Activated T-helper 1 cell treated with anti-CD3 and anti-CD28 coated beads, Interleukin-12 subunit alpha, Interleukin-12 subunit beta, Interleukin-2, Interleukin-4 antibody, amounts not matched to agents 30 ng/mL and 10 ng/mL and 1 ng/mL, durations not matched to agents 14 hours and 24 hours and 36 hours (primary cell): ENCODE data around the gene RAPGEF2. TPM values are rescaled to one million over a fixed set of nuclear protein-coding genes. Genes with fewer than 3 reads are reported as not detected.
A peak's percentile ranks its signal among the peaks of the same experiment; 100 is the strongest.

Source experiments
- DNase-seq: peaks from one replicate; pipeline ENCODE4 v3.0.0; 2021; ENCODE audit warnings: low spot score
- H3K27ac Mint-ChIP-seq: one replicate; pipeline ENCODE4 v1.8.0; 2021; ENCODE audit warnings: mild to moderate bottlenecking, mixed read lengths
- H3K27me3 Mint-ChIP-seq: one replicate; pipeline ENCODE4 v1.8.0; 2022; ENCODE audit warnings: mild to moderate bottlenecking, moderate library complexity, mixed read lengths; ENCODE audit not compliant: insufficient read depth
- H3K36me3 Mint-ChIP-seq: one replicate; pipeline ENCODE4 v1.8.0; 2021; ENCODE audit warnings: low read depth, mixed read lengths
- H3K4me1 Mint-ChIP-seq: one replicate; pipeline ENCODE4 v1.8.0; 2021; ENCODE audit warnings: low read depth, mixed read lengths
- H3K4me3 Mint-ChIP-seq: one replicate; pipeline ENCODE4 v1.8.0; 2021; ENCODE audit warnings: mild to moderate bottlenecking, moderate library complexity, mixed read lengths
- H3K9me3 Mint-ChIP-seq: one replicate; pipeline ENCODE4 v1.8.0; 2021; ENCODE audit warnings: mixed read lengths
- intact Hi-C: fragments of 100-400 bp; cut with micrococcal nuclease; formaldehyde crosslinking; loops from one replicate; pipeline ENCODE4 v1.15.1; 2024
- total RNA-seq: library from RNA; stranded (reverse); gene quantifications from 2 replicates; pipeline ENCODE4 v1.2.3, GENCODE V29; 2022

Gene RAPGEF2
- total RNA-seq, 1 donor from 2014 or later: 27.5 TPM

DNA sequence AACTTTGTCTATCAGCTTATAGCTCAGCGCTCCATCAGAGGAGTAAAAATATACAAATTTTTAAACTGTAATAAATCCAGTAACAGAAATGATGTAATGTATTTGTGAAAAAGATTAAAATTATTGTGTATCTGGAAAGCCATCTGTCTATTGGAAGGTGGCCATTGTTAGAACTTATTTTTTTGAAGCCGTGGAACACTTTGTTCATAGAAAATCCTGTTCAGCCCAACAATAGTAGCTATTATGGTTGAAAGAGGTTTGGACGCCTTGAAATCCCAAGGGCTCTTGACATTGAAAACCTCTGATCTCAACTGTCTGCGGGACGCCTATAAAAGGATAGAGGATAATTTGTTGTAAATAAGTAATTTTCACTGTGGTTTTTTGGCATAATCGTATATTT is 98.3 kb downstream of the RAPGEF2 start:
- Mint-ChIP-seq H3K27ac (no peak overlapping the region), H3K4me1 (peaks cover 39% of the 10 kb centered on the region), H3K27me3 (no peaks in the 10 kb centered on the region), H3K4me3 (no peak overlapping the region), H3K9me3 (no peaks in the 10 kb centered on the region), H3K36me3 (peaks cover 3% of the 10 kb centered on the region)
- DNase-seq: no peak
- intact Hi-C loops: no loop called here

DNA sequence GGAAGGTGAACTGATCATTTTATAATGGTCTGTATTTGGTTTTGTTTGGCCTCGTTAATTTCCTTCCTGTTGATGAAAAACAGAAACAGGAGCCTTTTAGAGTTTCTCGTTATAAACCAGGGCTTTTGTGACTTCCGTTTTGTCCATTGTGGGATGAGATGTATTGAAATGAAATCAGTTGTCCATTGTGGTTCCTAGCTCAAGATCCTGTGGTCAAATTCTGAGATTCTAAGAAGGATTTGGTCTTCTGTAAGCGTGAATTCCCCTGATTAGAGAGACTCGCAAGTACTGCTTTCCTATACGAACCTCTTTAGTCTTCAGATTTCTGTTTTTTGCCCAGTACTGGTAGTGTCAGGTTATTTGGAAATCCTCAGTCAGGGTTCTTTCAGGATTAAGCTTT is 101.7 kb downstream of the RAPGEF2 start:
- peak overlapping the region; percentile 32 for H3K27ac Mint-ChIP-seq
- peaks cover 3% of the 10 kb centered on the region for H3K36me3 Mint-ChIP-seq
- intact Hi-C loops: no loop called here
- no peak for DNase-seq
- H3K4me3 Mint-ChIP-seq: no peak overlapping the region
- no peaks in the 10 kb centered on the region for H3K9me3 Mint-ChIP-seq
- peaks cover 54% of the 10 kb centered on the region for H3K4me1 Mint-ChIP-seq
- H3K27me3 Mint-ChIP-seq: no peaks in the 10 kb centered on the region

DNA sequence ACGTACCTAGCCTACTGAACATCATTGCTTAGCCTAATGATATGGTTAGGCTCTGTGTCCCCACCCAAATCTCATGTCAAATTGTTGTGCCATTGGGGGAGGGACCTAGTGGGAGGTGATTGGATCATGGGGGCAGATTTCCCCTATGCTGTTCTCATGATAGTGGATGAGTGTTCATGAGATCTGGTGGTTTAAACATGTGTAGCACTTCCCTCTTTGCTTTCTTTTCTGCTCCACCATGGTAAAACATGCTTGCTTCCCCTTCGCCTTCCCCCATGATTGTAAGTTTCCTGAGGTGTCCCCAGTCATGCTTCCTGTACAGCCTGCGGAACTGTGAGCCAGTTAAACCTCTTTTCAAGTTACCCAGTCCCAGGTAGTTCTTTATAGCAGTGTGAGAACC is 102.6 kb downstream of the RAPGEF2 start:
- H3K4me3 Mint-ChIP-seq: no peak overlapping the region
- peaks cover 54% of the 10 kb centered on the region for H3K4me1 Mint-ChIP-seq
- peaks cover 4% of the 10 kb centered on the region for H3K36me3 Mint-ChIP-seq
- H3K9me3 Mint-ChIP-seq: no peaks in the 10 kb centered on the region
- H3K27me3 Mint-ChIP-seq: no peaks in the 10 kb centered on the region
- no peak for DNase-seq
- peak overlapping the region; percentile 57 for H3K27ac Mint-ChIP-seq
- intact Hi-C loops: no loop called here

- Mint-ChIP-seq H3K27me3 (no peaks in the 10 kb centered on the region), H3K27ac (peak overlapping the region; percentile 83), H3K4me3 (peak overlapping the region; percentile 41), H3K9me3 (no peaks in the 10 kb centered on the region), H3K36me3 (peaks cover 9% of the 10 kb centered on the region), H3K4me1 (peaks cover 54% of the 10 kb centered on the region)
- peak; percentile 31 for DNase-seq
- intact Hi-C loops: loop anchor here (1.0 to 2.0 kb wide), 5 partner anchors 26 to 534 kb away; partner anchors contain the start of genes ETFDH and FNIP2
Observed at GRCh38 chr4:159206427-159206871, 103.6 kb downstream of the RAPGEF2 start.

- Mint-ChIP-seq H3K4me3 (no peak overlapping the region), H3K27ac (no peak overlapping the region), H3K4me1 (peaks cover 39% of the 10 kb centered on the region), H3K27me3 (no peaks in the 10 kb centered on the region), H3K9me3 (no peaks in the 10 kb centered on the region), H3K36me3 (peaks cover 11% of the 10 kb centered on the region)
- intact Hi-C loops: no loop called here
- no peak for DNase-seq
Observed at GRCh38 chr4:159209249-159209648, 106.4 kb downstream of the RAPGEF2 start.

DNA sequence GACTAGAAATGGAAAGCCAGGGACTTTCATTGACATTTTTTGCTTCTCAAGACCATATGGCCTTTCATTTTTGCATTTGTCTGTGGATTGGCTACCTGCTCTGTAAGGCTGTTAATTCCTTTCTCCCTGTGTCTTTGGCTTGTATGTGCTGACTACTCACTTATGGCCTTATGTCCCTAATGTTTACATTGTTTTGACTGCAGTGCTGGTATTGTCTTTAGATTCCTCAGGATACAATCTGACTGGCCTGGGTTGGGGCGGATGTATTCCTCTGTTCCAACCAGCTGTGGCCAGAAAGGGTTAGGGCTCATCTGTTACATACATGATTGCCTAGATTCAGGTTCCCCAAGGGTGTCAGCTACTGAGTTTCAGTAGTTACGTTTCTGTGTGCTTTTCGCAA is 108.1 kb downstream of the RAPGEF2 start:
- intact Hi-C loops: no loop called here
- no peak for DNase-seq
- Mint-ChIP-seq H3K9me3 (no peaks in the 10 kb centered on the region), H3K4me1 (peaks cover 24% of the 10 kb centered on the region), H3K4me3 (no peak overlapping the region), H3K27me3 (no peaks in the 10 kb centered on the region), H3K36me3 (peaks cover 8% of the 10 kb centered on the region), H3K27ac (no peak overlapping the region)

DNA sequence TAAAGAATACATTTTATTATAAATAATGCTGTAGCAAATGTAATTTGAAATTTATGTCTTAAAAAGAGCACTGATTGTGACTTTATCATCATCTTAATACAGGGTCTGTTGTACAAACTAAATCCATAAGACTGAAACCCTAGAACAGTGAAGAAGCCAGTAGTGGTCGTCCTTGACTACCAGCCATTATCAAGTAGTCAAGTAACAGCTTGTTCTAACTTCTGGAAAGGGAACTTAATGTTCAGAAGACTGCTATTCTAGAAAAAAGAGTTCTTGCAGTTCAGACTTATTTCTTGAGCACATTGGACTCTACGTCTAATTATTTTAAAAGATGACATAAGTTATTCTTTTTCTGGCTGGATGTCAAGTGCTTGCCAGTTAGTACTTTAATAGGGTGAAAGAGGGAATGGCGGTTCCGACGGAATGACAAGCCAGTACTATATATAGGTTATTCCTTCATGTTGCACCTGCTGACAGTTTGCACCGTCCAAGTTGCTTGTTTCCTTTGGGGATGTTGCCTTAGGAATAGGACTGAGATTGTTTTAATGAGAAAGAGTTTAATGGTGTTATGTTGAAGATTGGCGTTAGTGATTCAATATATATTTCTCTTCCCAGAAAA is 109.9 kb downstream of the RAPGEF2 start:
- DNase-seq: no peak
- H3K4me3 Mint-ChIP-seq: no peak overlapping the region
- peaks cover 14% of the 10 kb centered on the region for H3K4me1 Mint-ChIP-seq
- peaks cover 8% of the 10 kb centered on the region for H3K36me3 Mint-ChIP-seq
- intact Hi-C loops: no loop called here
- H3K27ac Mint-ChIP-seq: no peak overlapping the region
- no peaks in the 10 kb centered on the region for H3K27me3 Mint-ChIP-seq
- H3K9me3 Mint-ChIP-seq: no peaks in the 10 kb centered on the region

- H3K36me3 Mint-ChIP-seq: no peaks in the 10 kb centered on the region
- H3K27ac Mint-ChIP-seq: no peak overlapping the region
- DNase-seq: no peak
- H3K4me1 Mint-ChIP-seq: peaks cover 6% of the 10 kb centered on the region
- no peaks in the 10 kb centered on the region for H3K9me3 Mint-ChIP-seq
- H3K27me3 Mint-ChIP-seq: no peaks in the 10 kb centered on the region
- intact Hi-C loops: no loop called here
- no peak overlapping the region for H3K4me3 Mint-ChIP-seq
Observed at GRCh38 chr4:159216834-159217233, 114.0 kb downstream of the RAPGEF2 start.

DNA sequence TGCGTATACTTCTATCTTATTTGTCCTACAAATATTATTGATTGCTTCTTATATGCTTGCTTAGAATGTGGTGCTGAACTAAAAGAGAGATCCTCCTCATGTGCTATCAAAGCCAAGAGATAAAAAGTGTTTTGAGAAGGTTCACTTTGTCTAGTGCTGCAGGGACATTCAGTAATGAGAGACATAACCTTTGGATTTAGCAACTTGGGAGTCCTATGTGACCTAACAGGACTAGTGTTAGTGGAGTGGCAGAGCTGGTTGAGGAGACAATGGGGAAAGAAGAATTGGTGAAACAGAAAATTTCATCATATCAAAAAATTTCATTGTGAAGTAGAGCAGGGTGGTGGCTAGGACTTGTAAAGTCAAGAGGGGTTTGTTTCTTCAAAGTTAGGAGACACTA is 117.0 kb downstream of the RAPGEF2 start:
- Mint-ChIP-seq H3K9me3 (no peaks in the 10 kb centered on the region), H3K27ac (no peak overlapping the region), H3K4me1 (peaks cover 6% of the 10 kb centered on the region), H3K27me3 (no peaks in the 10 kb centered on the region), H3K36me3 (peaks cover under 1% of the 10 kb centered on the region), H3K4me3 (no peak overlapping the region)
- intact Hi-C loops: no loop called here
- DNase-seq: no peak

GRCh38 chr4:159220353-159220752 is 117.5 kb downstream of the RAPGEF2 start:
- Mint-ChIP-seq H3K4me1 (peaks cover 8% of the 10 kb centered on the region), H3K27ac (no peak overlapping the region), H3K36me3 (peaks cover 2% of the 10 kb centered on the region), H3K4me3 (no peak overlapping the region), H3K27me3 (no peaks in the 10 kb centered on the region), H3K9me3 (no peaks in the 10 kb centered on the region)
- intact Hi-C loops: no loop called here
- no peak for DNase-seq

GRCh38 chr4:159221280-159221679 is 118.4 kb downstream of the RAPGEF2 start:
- intact Hi-C loops: no loop called here
- DNase-seq: no peak
- Mint-ChIP-seq H3K36me3 (peaks cover 2% of the 10 kb centered on the region), H3K27me3 (no peaks in the 10 kb centered on the region), H3K9me3 (no peaks in the 10 kb centered on the region), H3K4me3 (no peak overlapping the region), H3K27ac (no peak overlapping the region), H3K4me1 (peaks cover 10% of the 10 kb centered on the region)

GRCh38 chr4:159222043-159222552 is 119.2 kb downstream of the RAPGEF2 start:
- DNase-seq: no peak
- Mint-ChIP-seq H3K4me3 (no peak overlapping the region), H3K36me3 (peaks cover 2% of the 10 kb centered on the region), H3K4me1 (peaks cover 7% of the 10 kb centered on the region), H3K27ac (no peak overlapping the region), H3K9me3 (no peaks in the 10 kb centered on the region), H3K27me3 (no peaks in the 10 kb centered on the region)
- intact Hi-C loops: no loop called here

GRCh38 chr4:159224408-159224807 is 121.5 kb downstream of the RAPGEF2 start:
- H3K36me3 Mint-ChIP-seq: peaks cover 2% of the 10 kb centered on the region
- peaks cover 7% of the 10 kb centered on the region for H3K4me1 Mint-ChIP-seq
- intact Hi-C loops: no loop called here
- DNase-seq: no peak
- no peak overlapping the region for H3K27ac Mint-ChIP-seq
- no peaks in the 10 kb centered on the region for H3K9me3 Mint-ChIP-seq
- no peaks in the 10 kb centered on the region for H3K27me3 Mint-ChIP-seq
- H3K4me3 Mint-ChIP-seq: no peak overlapping the region

DNA sequence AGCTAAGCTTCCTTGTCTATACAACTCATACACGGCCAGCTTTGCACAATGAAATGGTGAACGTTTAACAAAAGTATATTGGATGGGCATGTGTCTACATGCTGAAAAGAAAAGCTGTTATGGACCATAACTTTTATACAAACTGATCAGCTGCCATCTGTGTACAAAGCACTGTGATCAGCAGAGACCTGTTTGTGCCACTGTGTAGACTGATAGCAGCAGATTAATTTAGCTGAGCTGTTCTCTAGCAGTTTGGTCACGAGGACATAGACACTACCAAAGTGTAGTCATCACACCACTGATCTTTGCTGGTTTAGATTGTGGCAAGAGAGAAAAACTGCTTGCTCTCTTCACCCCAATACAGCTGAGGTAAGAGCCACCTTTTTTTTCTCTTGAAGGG is 124.5 kb downstream of the RAPGEF2 start:
- Mint-ChIP-seq H3K4me3 (no peak overlapping the region), H3K4me1 (peaks cover 8% of the 10 kb centered on the region), H3K9me3 (no peaks in the 10 kb centered on the region), H3K27me3 (no peaks in the 10 kb centered on the region), H3K36me3 (peaks cover 2% of the 10 kb centered on the region), H3K27ac (no peak overlapping the region)
- DNase-seq: no peak
- intact Hi-C loops: no loop called here
